ENCODE measurements around the gene ID3. TPM values are rescaled to one million over a fixed set of nuclear protein-coding genes. Genes with fewer than 3 reads are reported as not detected.

Gene ID3
- total and polyA plus RNA-seq, 2 of the 8 experiments (the other 6 are each of a cell fraction or from before 2014, with no cell fraction given), result 240 to 304 TPM

DNA sequence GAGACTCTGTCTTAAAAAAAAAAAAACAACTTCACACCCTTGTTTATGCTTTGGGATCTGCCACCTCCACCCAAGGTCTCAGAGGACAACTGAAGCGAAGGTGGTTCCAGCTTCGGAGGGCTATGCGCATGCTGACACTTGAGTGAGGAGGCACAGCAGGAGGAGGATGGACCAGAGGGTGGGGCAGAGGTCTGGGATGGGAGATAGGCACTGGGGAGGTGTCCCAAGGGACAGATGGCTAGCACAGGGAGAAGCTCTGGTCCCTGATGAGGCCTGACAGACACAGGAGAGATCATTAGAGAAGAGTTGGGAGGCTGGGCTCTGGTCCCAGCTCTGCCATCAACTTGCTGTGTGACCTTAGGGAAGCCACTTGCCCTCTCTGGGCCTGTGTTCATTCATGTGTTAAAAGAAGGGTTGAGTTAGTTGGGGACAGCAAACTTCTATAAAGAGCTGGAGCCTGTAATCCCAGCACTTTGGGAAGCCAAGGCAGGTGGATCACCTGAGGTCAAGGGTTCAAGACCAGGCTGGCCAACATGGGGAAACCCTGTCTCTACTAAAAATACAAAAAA lies 45.1 kb downstream of the ID3 start (continued):
- TF ChIP-seq, protein P1, sequence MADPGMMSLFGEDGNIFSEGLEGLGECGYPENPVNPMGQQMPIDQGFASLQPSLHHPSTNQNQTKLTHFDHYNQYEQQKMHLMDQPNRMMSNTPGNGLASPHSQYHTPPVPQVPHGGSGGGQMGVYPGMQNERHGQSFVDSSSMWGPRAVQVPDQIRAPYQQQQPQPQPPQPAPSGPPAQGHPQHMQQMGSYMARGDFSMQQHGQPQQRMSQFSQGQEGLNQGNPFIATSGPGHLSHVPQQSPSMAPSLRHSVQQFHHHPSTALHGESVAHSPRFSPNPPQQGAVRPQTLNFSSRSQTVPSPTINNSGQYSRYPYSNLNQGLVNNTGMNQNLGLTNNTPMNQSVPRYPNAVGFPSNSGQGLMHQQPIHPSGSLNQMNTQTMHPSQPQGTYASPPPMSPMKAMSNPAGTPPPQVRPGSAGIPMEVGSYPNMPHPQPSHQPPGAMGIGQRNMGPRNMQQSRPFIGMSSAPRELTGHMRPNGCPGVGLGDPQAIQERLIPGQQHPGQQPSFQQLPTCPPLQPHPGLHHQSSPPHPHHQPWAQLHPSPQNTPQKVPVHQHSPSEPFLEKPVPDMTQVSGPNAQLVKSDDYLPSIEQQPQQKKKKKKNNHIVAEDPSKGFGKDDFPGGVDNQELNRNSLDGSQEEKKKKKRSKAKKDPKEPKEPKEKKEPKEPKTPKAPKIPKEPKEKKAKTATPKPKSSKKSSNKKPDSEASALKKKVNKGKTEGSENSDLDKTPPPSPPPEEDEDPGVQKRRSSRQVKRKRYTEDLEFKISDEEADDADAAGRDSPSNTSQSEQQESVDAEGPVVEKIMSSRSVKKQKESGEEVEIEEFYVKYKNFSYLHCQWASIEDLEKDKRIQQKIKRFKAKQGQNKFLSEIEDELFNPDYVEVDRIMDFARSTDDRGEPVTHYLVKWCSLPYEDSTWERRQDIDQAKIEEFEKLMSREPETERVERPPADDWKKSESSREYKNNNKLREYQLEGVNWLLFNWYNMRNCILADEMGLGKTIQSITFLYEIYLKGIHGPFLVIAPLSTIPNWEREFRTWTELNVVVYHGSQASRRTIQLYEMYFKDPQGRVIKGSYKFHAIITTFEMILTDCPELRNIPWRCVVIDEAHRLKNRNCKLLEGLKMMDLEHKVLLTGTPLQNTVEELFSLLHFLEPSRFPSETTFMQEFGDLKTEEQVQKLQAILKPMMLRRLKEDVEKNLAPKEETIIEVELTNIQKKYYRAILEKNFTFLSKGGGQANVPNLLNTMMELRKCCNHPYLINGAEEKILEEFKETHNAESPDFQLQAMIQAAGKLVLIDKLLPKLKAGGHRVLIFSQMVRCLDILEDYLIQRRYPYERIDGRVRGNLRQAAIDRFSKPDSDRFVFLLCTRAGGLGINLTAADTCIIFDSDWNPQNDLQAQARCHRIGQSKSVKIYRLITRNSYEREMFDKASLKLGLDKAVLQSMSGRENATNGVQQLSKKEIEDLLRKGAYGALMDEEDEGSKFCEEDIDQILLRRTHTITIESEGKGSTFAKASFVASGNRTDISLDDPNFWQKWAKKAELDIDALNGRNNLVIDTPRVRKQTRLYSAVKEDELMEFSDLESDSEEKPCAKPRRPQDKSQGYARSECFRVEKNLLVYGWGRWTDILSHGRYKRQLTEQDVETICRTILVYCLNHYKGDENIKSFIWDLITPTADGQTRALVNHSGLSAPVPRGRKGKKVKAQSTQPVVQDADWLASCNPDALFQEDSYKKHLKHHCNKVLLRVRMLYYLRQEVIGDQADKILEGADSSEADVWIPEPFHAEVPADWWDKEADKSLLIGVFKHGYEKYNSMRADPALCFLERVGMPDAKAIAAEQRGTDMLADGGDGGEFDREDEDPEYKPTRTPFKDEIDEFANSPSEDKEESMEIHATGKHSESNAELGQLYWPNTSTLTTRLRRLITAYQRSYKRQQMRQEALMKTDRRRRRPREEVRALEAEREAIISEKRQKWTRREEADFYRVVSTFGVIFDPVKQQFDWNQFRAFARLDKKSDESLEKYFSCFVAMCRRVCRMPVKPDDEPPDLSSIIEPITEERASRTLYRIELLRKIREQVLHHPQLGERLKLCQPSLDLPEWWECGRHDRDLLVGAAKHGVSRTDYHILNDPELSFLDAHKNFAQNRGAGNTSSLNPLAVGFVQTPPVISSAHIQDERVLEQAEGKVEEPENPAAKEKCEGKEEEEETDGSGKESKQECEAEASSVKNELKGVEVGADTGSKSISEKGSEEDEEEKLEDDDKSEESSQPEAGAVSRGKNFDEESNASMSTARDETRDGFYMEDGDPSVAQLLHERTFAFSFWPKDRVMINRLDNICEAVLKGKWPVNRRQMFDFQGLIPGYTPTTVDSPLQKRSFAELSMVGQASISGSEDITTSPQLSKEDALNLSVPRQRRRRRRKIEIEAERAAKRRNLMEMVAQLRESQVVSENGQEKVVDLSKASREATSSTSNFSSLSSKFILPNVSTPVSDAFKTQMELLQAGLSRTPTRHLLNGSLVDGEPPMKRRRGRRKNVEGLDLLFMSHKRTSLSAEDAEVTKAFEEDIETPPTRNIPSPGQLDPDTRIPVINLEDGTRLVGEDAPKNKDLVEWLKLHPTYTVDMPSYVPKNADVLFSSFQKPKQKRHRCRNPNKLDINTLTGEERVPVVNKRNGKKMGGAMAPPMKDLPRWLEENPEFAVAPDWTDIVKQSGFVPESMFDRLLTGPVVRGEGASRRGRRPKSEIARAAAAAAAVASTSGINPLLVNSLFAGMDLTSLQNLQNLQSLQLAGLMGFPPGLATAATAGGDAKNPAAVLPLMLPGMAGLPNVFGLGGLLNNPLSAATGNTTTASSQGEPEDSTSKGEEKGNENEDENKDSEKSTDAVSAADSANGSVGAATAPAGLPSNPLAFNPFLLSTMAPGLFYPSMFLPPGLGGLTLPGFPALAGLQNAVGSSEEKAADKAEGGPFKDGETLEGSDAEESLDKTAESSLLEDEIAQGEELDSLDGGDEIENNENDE (IDR thresholded peaks at IDR 0.05; ENCODE audit: insufficient replicate concordance, low read length), result no peak
- no peak for TF ChIP-seq POU5F1 (IDR thresholded peaks at IDR 0.05; ENCODE audit: low read depth, low read length)
- no peak for TF ChIP-seq ASH2L (IDR thresholded peaks at IDR 0.05; ENCODE audit: low read length)
- TF ChIP-seq, protein P2, sequence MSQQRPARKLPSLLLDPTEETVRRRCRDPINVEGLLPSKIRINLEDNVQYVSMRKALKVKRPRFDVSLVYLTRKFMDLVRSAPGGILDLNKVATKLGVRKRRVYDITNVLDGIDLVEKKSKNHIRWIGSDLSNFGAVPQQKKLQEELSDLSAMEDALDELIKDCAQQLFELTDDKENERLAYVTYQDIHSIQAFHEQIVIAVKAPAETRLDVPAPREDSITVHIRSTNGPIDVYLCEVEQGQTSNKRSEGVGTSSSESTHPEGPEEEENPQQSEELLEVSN (IDR thresholded peaks at IDR 0.05), result no peak
- TF ChIP-seq BACH1 (IDR thresholded peaks at IDR 0.05; ENCODE audit: low read length), result no peak
- TF ChIP-seq, protein P3, sequence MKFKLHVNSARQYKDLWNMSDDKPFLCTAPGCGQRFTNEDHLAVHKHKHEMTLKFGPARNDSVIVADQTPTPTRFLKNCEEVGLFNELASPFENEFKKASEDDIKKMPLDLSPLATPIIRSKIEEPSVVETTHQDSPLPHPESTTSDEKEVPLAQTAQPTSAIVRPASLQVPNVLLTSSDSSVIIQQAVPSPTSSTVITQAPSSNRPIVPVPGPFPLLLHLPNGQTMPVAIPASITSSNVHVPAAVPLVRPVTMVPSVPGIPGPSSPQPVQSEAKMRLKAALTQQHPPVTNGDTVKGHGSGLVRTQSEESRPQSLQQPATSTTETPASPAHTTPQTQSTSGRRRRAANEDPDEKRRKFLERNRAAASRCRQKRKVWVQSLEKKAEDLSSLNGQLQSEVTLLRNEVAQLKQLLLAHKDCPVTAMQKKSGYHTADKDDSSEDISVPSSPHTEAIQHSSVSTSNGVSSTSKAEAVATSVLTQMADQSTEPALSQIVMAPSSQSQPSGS (IDR thresholded peaks at IDR 0.05; ENCODE audit: low read length), result no peak
- TF ChIP-seq GABPA (IDR thresholded peaks at IDR 0.05; ENCODE audit: borderline replicate concordance, insufficient read depth, low read length), result no peak
- no peak for TF ChIP-seq CHD2 (IDR thresholded peaks at IDR 0.05; ENCODE audit: low read length)
- no peak for TF ChIP-seq SIX5 (IDR thresholded peaks at IDR 0.05; ENCODE audit: low read depth, low read length)

All from H1 (cell line).